IMR-90 (cell line): ENCODE results near the gene TMEM219. TPM values are rescaled to one million over a fixed set of nuclear protein-coding genes. Genes with fewer than 3 reads are reported as not detected.

Source experiments
- ATAC-seq: fragments of 200-7000 bp; cut with Tn5 transposase; 2 replicates; pipeline ENCODE4 v1.9.1; 2020; ENCODE audit warnings: low read depth, mild to moderate bottlenecking, moderate library complexity
- BruUV-seq: library from RNA; stranded (reverse); fragments of 400-500 nt; replicated peaks from 2 replicates; lab custom pipeline; 2021; lab: Mats Ljungman, UMichigan
- CTCF ChIA-PET: fragments of 300-600 bp; formaldehyde crosslinking; extraction: SDS; loops from one replicate; lab custom pipeline; 2021; ENCODE audit warnings: antibody characterized with exemption; lab: Yijun Ruan, JAX
- POLR2A ChIA-PET: fragments of 300-600 bp; sonication (Branson Sonifier 250); formaldehyde crosslinking; loops from one replicate; lab custom pipeline; 2022; ENCODE audit warnings: antibody characterized with exemption; ENCODE audit not compliant: unreplicated experiment; lab: Charles Lee
- DNase-seq: peaks from one replicate; pipeline ENCODE4 v3.0.0; 2013
- H2AFZ ChIP-seq: replicated peaks from 2 replicates; pipeline ENCODE3; 2013; ENCODE audit warnings: low read length, mild to moderate bottlenecking; ENCODE audit not compliant: poor library complexity
- H2AK5ac ChIP-seq: 2 replicates; pipeline ENCODE4 v1.6.1; 2013; ENCODE audit warnings: low read depth, low read length, inconsistent platforms
- H2AK9ac ChIP-seq: replicated peaks from 2 replicates; pipeline ENCODE3; 2013; ENCODE audit warnings: mild to moderate bottlenecking, low read depth, low read length, moderate library complexity; ENCODE audit not compliant: poor library complexity
- H2BK120ac ChIP-seq: 2 replicates; pipeline ENCODE4 v1.6.1; 2013; ENCODE audit warnings: low read depth, low read length, inconsistent platforms
- H2BK15ac ChIP-seq: 3 replicates; pipeline ENCODE4 v1.6.1; 2013; ENCODE audit warnings: low read depth, low read length, inconsistent platforms
- H2BK20ac ChIP-seq: 2 replicates; pipeline ENCODE4 v1.6.1; 2013; ENCODE audit warnings: low read depth, mild to moderate bottlenecking, inconsistent platforms, low read length, moderate library complexity
- H2BK5ac ChIP-seq: 2 replicates; pipeline ENCODE4 v1.6.1; 2013; ENCODE audit warnings: mild to moderate bottlenecking, low read depth, low read length, inconsistent platforms; ENCODE audit not compliant: poor library complexity, severe bottlenecking
- H3K14ac ChIP-seq: replicated peaks from 2 replicates; pipeline ENCODE4 v1.6.1; 2013; ENCODE audit warnings: low read depth, low read length, inconsistent platforms
- H3K18ac ChIP-seq: 2 replicates; pipeline ENCODE4 v1.6.1; 2013; ENCODE audit warnings: low read depth, low read length, control low read depth
- H3K23ac ChIP-seq: 2 replicates; pipeline ENCODE4 v1.6.1; 2013; ENCODE audit warnings: low read depth, low read length, inconsistent platforms
- H3K27ac ChIP-seq: 2 replicates; pipeline ENCODE4 v1.5.1; 2013; ENCODE audit warnings: mild to moderate bottlenecking, control low read depth, low read length; ENCODE audit not compliant: insufficient read depth
- H3K27me3 ChIP-seq: 2 replicates; pipeline ENCODE4 v1.6.1; 2013; ENCODE audit warnings: low read length; ENCODE audit not compliant: control insufficient read depth, insufficient read depth
- H3K36me3 ChIP-seq: 2 replicates; pipeline ENCODE4 v1.6.1; 2013; ENCODE audit warnings: low read length, mixed read lengths; ENCODE audit not compliant: control insufficient read depth, insufficient read depth
- H3K4ac ChIP-seq: 2 replicates; pipeline ENCODE4 v1.6.1; 2013; ENCODE audit warnings: low read depth, low read length, inconsistent platforms
- H3K4me1 ChIP-seq: 2 replicates; pipeline ENCODE4 v1.6.1; 2013; ENCODE audit warnings: low read length, mixed read lengths; ENCODE audit not compliant: control insufficient read depth, insufficient read depth
- H3K4me2 ChIP-seq: 2 replicates; pipeline ENCODE4 v1.6.1; 2013; ENCODE audit warnings: low read depth, mild to moderate bottlenecking, control low read depth, low read length, moderate library complexity
- H3K4me3 ChIP-seq: 2 replicates; pipeline ENCODE4 v1.5.1; 2013; ENCODE audit warnings: low read depth, mild to moderate bottlenecking, control low read depth, low read length, moderate library complexity; ENCODE audit not compliant: insufficient read depth
- H3K56ac ChIP-seq: 2 replicates; pipeline ENCODE4 v1.6.1; 2013; ENCODE audit warnings: low read length, inconsistent platforms; ENCODE audit not compliant: insufficient read depth; ENCODE audit errors: extremely low read depth
- H3K79me1 ChIP-seq, 2 experiments: 2 replicates each; pipeline ENCODE4 v1.6.1; 2013; ENCODE audit warnings: low read length in 2 of 2, inconsistent platforms in 1 of 2, low read depth in 1 of 2
- H3K9ac ChIP-seq: 2 replicates; pipeline ENCODE4 v1.6.1; 2013; ENCODE audit warnings: low read depth, low read length, control low read depth
- H3K9me1 ChIP-seq: 2 replicates; pipeline ENCODE4 v1.6.1; 2013; ENCODE audit warnings: low read length, inconsistent platforms; ENCODE audit not compliant: insufficient read depth
- H3K9me3 ChIP-seq: 2 replicates; pipeline ENCODE4 v1.6.1; 2013; ENCODE audit warnings: low read length; ENCODE audit not compliant: control insufficient read depth, insufficient read depth
- H4K20me1 ChIP-seq: 2 replicates; pipeline ENCODE4 v1.6.1; 2013; ENCODE audit warnings: low read length, inconsistent platforms; ENCODE audit not compliant: insufficient read depth
- H4K5ac ChIP-seq: 2 replicates; pipeline ENCODE4 v1.6.1; 2013; ENCODE audit warnings: mild to moderate bottlenecking, low read depth, low read length, control low read depth
- H4K8ac ChIP-seq, 2 experiments: 2 replicates each; pipeline ENCODE4 v1.6.1; 2013; ENCODE audit warnings: low read depth in 2 of 2, low read length in 2 of 2, control low read depth in 1 of 2, inconsistent platforms in 1 of 2
- H4K91ac ChIP-seq: 2 replicates; pipeline ENCODE4 v1.6.1; 2013; ENCODE audit warnings: low read depth, low read length, inconsistent platforms; ENCODE audit not compliant: insufficient read depth
- BHLHE40 ChIP-seq: fragments of 150-350 bp; IDR thresholded peaks from 2 replicates; pipeline ENCODE4 v1.6.1; 2016; ENCODE audit warnings: mild to moderate bottlenecking, low read depth, low read length
- CEBPB ChIP-seq: IDR thresholded peaks from 2 replicates; pipeline ENCODE4 v1.6.1; 2012; ENCODE audit warnings: low read depth, low read length, improper control_type of control experiment
- CHD1 ChIP-seq: IDR thresholded peaks from 2 replicates; pipeline ENCODE4 v1.6.1; 2012; ENCODE audit warnings: low read depth, low read length, improper control_type of control experiment
- CTCF ChIP-seq: conservative IDR thresholded peaks from 2 replicates; pipeline ENCODE4 v1.5.1; 2012; ENCODE audit warnings: mild to moderate bottlenecking, low read depth, low read length, improper control_type of control experiment
- FOS ChIP-seq: fragments of 150-350 bp; IDR thresholded peaks from 2 replicates; pipeline ENCODE4 v1.6.1; 2016; ENCODE audit warnings: low read depth, low read length
- MAFK ChIP-seq: IDR thresholded peaks from 2 replicates; pipeline ENCODE4 v1.6.1; 2012; ENCODE audit warnings: low read depth, low read length, improper control_type of control experiment
- MAZ ChIP-seq: IDR thresholded peaks from 2 replicates; pipeline ENCODE4 v1.6.1; 2012; ENCODE audit warnings: low read depth, mild to moderate bottlenecking, low read length, improper control_type of control experiment, moderate library complexity, borderline replicate concordance
- MXI1 ChIP-seq: IDR thresholded peaks from 2 replicates; pipeline ENCODE4 v1.6.1; 2012; ENCODE audit warnings: low read depth, mild to moderate bottlenecking, low read length, moderate library complexity, borderline replicate concordance
- NFE2L2 ChIP-seq: fragments of 150-350 bp; IDR thresholded peaks from 2 replicates; pipeline ENCODE4 v1.6.1; 2016; ENCODE audit warnings: low read depth, mild to moderate bottlenecking, low read length
- POLR2A ChIP-seq: IDR thresholded peaks from 2 replicates; pipeline ENCODE4 v1.6.1; 2012; ENCODE audit warnings: mild to moderate bottlenecking, low read depth, low read length
- RAD21 ChIP-seq: IDR thresholded peaks from 2 replicates; pipeline ENCODE4 v1.6.1; 2012; ENCODE audit warnings: low read length, improper control_type of control experiment
- RCOR1 ChIP-seq: IDR thresholded peaks from 2 replicates; pipeline ENCODE4 v1.6.1; 2012; ENCODE audit warnings: mild to moderate bottlenecking, low read length, improper control_type of control experiment; ENCODE audit not compliant: insufficient replicate concordance
- RFX5 ChIP-seq: IDR thresholded peaks from 2 replicates; pipeline ENCODE4 v1.8.0; 2012; ENCODE audit warnings: low read depth, mild to moderate bottlenecking, low read length, moderate library complexity
- SMC3 ChIP-seq: fragments of 150-350 bp; IDR thresholded peaks from 2 replicates; pipeline ENCODE4 v1.6.1; 2016; ENCODE audit warnings: low read depth, mild to moderate bottlenecking, antibody characterized with exemption, low read length, moderate library complexity
- USF2 ChIP-seq: fragments of 150-350 bp; IDR thresholded peaks from 2 replicates; pipeline ENCODE4 v1.6.1; 2017; ENCODE audit warnings: mild to moderate bottlenecking, antibody characterized with exemption, low read length, low read depth
- WGBS, 2 experiments: methylation state at CpG; one replicate each; pipeline versions ENCODE4 v1.1.5 to v1.1.7; 2013; ENCODE audit warnings: missing lambda C conversion rate in 2 of 2; ENCODE audit not compliant: insufficient read length in 1 of 2; ENCODE audit errors: extremely low coverage in 2 of 2; 5-methylcytosine and 5-hydroxymethylcytosine counted together
- dilution Hi-C: fragments of 300-500 bp; cut with HindIII; formaldehyde crosslinking; loops from one replicate; pipeline ENCODE4 v1.14.3; 2018; ENCODE audit warnings: low sequenced_read_pairs; ENCODE audit not compliant: unreplicated experiment
- in situ Hi-C: fragments of 300-500 bp; cut with MboI; formaldehyde crosslinking; loops from 3 replicates; pipeline ENCODE4 v1.14.3; 2019; ENCODE audit warnings: low sequenced_read_pairs, inconsistent platforms, mixed read lengths
- intact Hi-C: fragments of 100-400 bp; cut with micrococcal nuclease; formaldehyde crosslinking; loops from 2 replicates; pipeline ENCODE4 v1.10.0; 2022
- polyA plus RNA-seq, 3 experiments: library from polyadenylated mRNA; depleted of rRNA; stranded (reverse); fragments of >200 nt; gene quantifications; 2 replicates each; pipeline ENCODE4 v1.2.3, GENCODE V29; 2012; ENCODE audit warnings: low replicate concordance in 1 of 3
- total RNA-seq: library from RNA; depleted of rRNA; stranded (reverse); fragments of >200 nt; gene quantifications from 2 replicates; pipeline ENCODE4 v1.2.3, GENCODE V29; 2012
- TF ChIP-seq, protein P1 (sequence below): fragments of 150-350 bp; IDR thresholded peaks from 2 replicates; pipeline ENCODE4 v1.6.1; 2016; ENCODE audit warnings: low read depth, mild to moderate bottlenecking, low read length, moderate library complexity, borderline replicate concordance

The TMEM219 gene
- total and polyA plus RNA-seq, 2 of the 4 experiments (the other 2 are of a cell fraction) = 47.0 to 95.3 TPM

GRCh38 chr16:29913514-29913913 lies 48.4 kb upstream of the TMEM219 start:
- no peak overlapping the region for H2AK9ac ChIP-seq
- in situ Hi-C loops (no loop called here), intact Hi-C loops (no loop called here)

More at GRCh38 chr16:29913514-29913913, 48.4 kb upstream of the TMEM219 start:
- H2AK5ac ChIP-seq = no peak overlapping the region
- H2BK5ac ChIP-seq = no peak overlapping the region
- H3K27me3 ChIP-seq = no peaks in the 10 kb centered on the region
- CTCF ChIA-PET = no interaction called here
- WGBS, 2 experiments = 100% methylated on average over 2 of the region's 8 CpGs; no CpG with 5 or more reads in 1 of the 2 experiments
- H2AFZ ChIP-seq = no peak overlapping the region
- H3K27ac ChIP-seq = no peak overlapping the region
- peaks cover 13% of the 10 kb centered on the region for H3K36me3 ChIP-seq
- H2BK120ac ChIP-seq = no peak overlapping the region
- dilution Hi-C loops = no loop called here
- DNase-seq = no peak
- no peak overlapping the region for H4K91ac ChIP-seq
- no peak overlapping the region for H3K14ac ChIP-seq
- H3K18ac ChIP-seq = no peak overlapping the region
- H3K4me3 ChIP-seq = no peak overlapping the region
- TF ChIP-seq POLR2A (no peak), CTCF (no peak), MAZ (no peak), RCOR1 (no peak), RAD21 (no peak), CHD1 (no peak), MAFK (no peak), USF2 (no peak), CEBPB (no peak), NFE2L2 (no peak), BHLHE40 (no peak), SMC3 (no peak), RFX5 (no peak), MXI1 (no peak), FOS (no peak)
- TF ChIP-seq, protein P1, sequence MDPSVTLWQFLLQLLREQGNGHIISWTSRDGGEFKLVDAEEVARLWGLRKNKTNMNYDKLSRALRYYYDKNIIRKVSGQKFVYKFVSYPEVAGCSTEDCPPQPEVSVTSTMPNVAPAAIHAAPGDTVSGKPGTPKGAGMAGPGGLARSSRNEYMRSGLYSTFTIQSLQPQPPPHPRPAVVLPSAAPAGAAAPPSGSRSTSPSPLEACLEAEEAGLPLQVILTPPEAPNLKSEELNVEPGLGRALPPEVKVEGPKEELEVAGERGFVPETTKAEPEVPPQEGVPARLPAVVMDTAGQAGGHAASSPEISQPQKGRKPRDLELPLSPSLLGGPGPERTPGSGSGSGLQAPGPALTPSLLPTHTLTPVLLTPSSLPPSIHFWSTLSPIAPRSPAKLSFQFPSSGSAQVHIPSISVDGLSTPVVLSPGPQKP = no peak
- no peak overlapping the region for H3K4me2 ChIP-seq
- H3K79me1 ChIP-seq = peaks cover 10 to 35% of the 10 kb centered on the region in 2 experiments; a peak in 3 of 4 replicates
- H3K56ac ChIP-seq = no peak overlapping the region
- no peak overlapping the region for H4K8ac ChIP-seq
- peaks cover 6% of the 10 kb centered on the region; the same call in 1 of the 2 replicates for H4K20me1 ChIP-seq
- no TSS peak for BruUV-seq
- ATAC-seq = no peak
- H3K9me3 ChIP-seq = no peaks in the 10 kb centered on the region
- no peak overlapping the region for H2BK15ac ChIP-seq
- no peaks in the 10 kb centered on the region; the same call in none of the 2 replicates for H3K4me1 ChIP-seq
- H3K4ac ChIP-seq = no peak overlapping the region
- no peak overlapping the region for H2BK20ac ChIP-seq
- POLR2A ChIA-PET = no interaction called here
- H3K9ac ChIP-seq = no peak overlapping the region
- H4K5ac ChIP-seq = no peak overlapping the region
- peaks cover 20% of the 10 kb centered on the region for H3K9me1 ChIP-seq
- no peak overlapping the region for H3K23ac ChIP-seq
